B cell (primary cell): Measurements from ENCODE around the gene TBC1D26. TPM values are rescaled to one million over a fixed set of nuclear protein-coding genes. Genes with fewer than 3 reads are reported as not detected.
"Not testable (repeated sequence)": the region's sequence is repeated elsewhere in the genome, so short reads cannot be mapped to it uniquely, and the experiment has no call there.

Experiments used
- ATAC-seq: fragments of 200-7000 bp; cut with Tn5 transposase; one replicate; pipeline ENCODE4 v1.10.0; 2021; ENCODE audit warnings: low read depth, mild to moderate bottlenecking, moderate number of reproducible peaks, moderate library complexity
- CTCF ChIA-PET: fragments of 350-600 bp; sonication (Branson Sonifier 250); formaldehyde crosslinking; loops from one replicate; lab custom pipeline; 2021; ENCODE audit warnings: antibody characterized with exemption, inconsistent platforms; lab: Charles Lee
- POLR2A ChIA-PET: fragments of 350-600 bp; sonication (Branson Sonifier 250); formaldehyde crosslinking; loops from one replicate; lab custom pipeline; 2021; ENCODE audit warnings: antibody characterized with exemption; lab: Charles Lee
- DNase-seq: peaks from one replicate; pipeline ENCODE4 v3.0.0; 2013
- H2AFZ ChIP-seq: 2 replicates; pipeline ENCODE4 v1.6.1; 2012; ENCODE audit warnings: mild to moderate bottlenecking, low read depth, low read length; ENCODE audit not compliant: insufficient read depth, poor library complexity, severe bottlenecking
- H3K27ac ChIP-seq, 2 donors: 1 replicate in 1 of 2; 2 replicates in 1 of 2; pipeline ENCODE4 v1.5.1; 2012 to 2013; ENCODE audit warnings: low read length in 2 of 2, mild to moderate bottlenecking in 2 of 2, moderate library complexity in 1 of 2
- H3K27me3 ChIP-seq, 4 experiments: fragments of 200-600 bp in 1 of 4; sonication (generic) in 1 of 4; replicated peaks in 1 of 4; 1 replicate in 2 of 4; 2 replicates in 2 of 4; pipeline versions ENCODE4 v1.6.1 to v1.7.0; 2013 to 2016; ENCODE audit warnings: low read length in 3 of 4, mild to moderate bottlenecking in 2 of 4, mixed read lengths in 1 of 4, moderate library complexity in 1 of 4; ENCODE audit not compliant: insufficient read depth in 4 of 4, control insufficient read depth in 3 of 4; ENCODE audit errors: control extremely low read depth in 1 of 4
- H3K36me3 ChIP-seq, 2 experiments: replicated peaks in 1 of 2; 1 replicate in 1 of 2; 2 replicates in 1 of 2; pipeline versions ENCODE4 v1.6.1 to v1.7.1; 2013; ENCODE audit warnings: low read length in 1 of 2; ENCODE audit not compliant: insufficient read depth in 2 of 2, control insufficient read depth in 1 of 2; ENCODE audit errors: control extremely low read depth in 1 of 2, extremely low read depth in 1 of 2
- H3K4me1 ChIP-seq, 2 donors: fragments of 200-600 bp in 1 of 2; sonication (generic) in 1 of 2; 1 replicate in 1 of 2; 2 replicates in 1 of 2; pipeline versions ENCODE4 v1.5.1 to v1.6.1; 2013 to 2017; ENCODE audit warnings: low read length in 2 of 2; ENCODE audit not compliant: control insufficient read depth in 2 of 2, insufficient read depth in 2 of 2
- H3K4me2 ChIP-seq: replicated peaks from 2 replicates; pipeline ENCODE3; 2012; ENCODE audit warnings: mild to moderate bottlenecking, low read depth, low read length; ENCODE audit not compliant: poor library complexity, severe bottlenecking
- H3K4me3 ChIP-seq, 5 experiments: fragments of 200-600 bp in 1 of 5; sonication (generic) in 1 of 5; 1 replicate in 3 of 5; 2 replicates in 2 of 5; pipeline versions ENCODE4 v1.5.1 to v1.7.0; 2011 to 2016; ENCODE audit warnings: low read length in 4 of 5, mild to moderate bottlenecking in 4 of 5, low read depth in 2 of 5, control low read depth in 1 of 5, moderate library complexity in 1 of 5; ENCODE audit not compliant: insufficient read depth in 1 of 5; ENCODE audit errors: control extremely low read depth in 1 of 5, extremely low read depth in 1 of 5
- H3K79me2 ChIP-seq: fragments of 200-600 bp; sonication (generic); one replicate; pipeline ENCODE4 v1.6.0; 2016; ENCODE audit warnings: low read length; ENCODE audit not compliant: control insufficient read depth, insufficient read depth
- H3K9ac ChIP-seq: fragments of 200-600 bp; sonication (generic); 2 replicates; pipeline ENCODE4 v1.6.1; 2017; ENCODE audit warnings: mild to moderate bottlenecking, low read length, moderate library complexity
- H3K9me3 ChIP-seq, 3 donors: one replicate each; pipeline versions ENCODE4 v1.6.1 to v1.7.1; 2013; ENCODE audit warnings: low read length in 2 of 3; ENCODE audit not compliant: control insufficient read depth in 2 of 3, insufficient read depth in 1 of 3; ENCODE audit errors: control extremely low read depth in 1 of 3
- H4K20me1 ChIP-seq: 2 replicates; pipeline ENCODE4 v1.6.0; 2012; ENCODE audit warnings: mild to moderate bottlenecking, low read length; ENCODE audit not compliant: insufficient read depth, control insufficient read depth, poor library complexity, severe bottlenecking
- H3K27ac Mint-ChIP-seq: one replicate; pipeline ENCODE4 v1.8.0; 2021; ENCODE audit warnings: mixed read lengths
- H3K27me3 Mint-ChIP-seq: one replicate; pipeline ENCODE4 v1.8.0; 2021; ENCODE audit warnings: mixed read lengths
- H3K4me1 Mint-ChIP-seq: one replicate; pipeline ENCODE4 v1.8.0; 2021; ENCODE audit warnings: mixed read lengths
- H3K4me3 Mint-ChIP-seq: one replicate; pipeline ENCODE4 v1.8.0; 2021; ENCODE audit warnings: mixed read lengths
- H3K9me3 Mint-ChIP-seq: one replicate; pipeline ENCODE4 v1.8.0; 2022; ENCODE audit warnings: mixed read lengths; ENCODE audit not compliant: insufficient read depth
- WGBS: methylation state at CpG from one replicate; pipeline ENCODE4 v1.1.5; 2013; ENCODE audit warnings: missing lambda C conversion rate; ENCODE audit not compliant: insufficient coverage; 5-methylcytosine and 5-hydroxymethylcytosine counted together
- intact Hi-C: fragments of 100-400 bp; cut with micrococcal nuclease; formaldehyde crosslinking; loops from one replicate; pipeline ENCODE4 v1.10.0; 2022
- polyA plus RNA-seq: library from polyadenylated mRNA; depleted of rRNA; stranded (reverse); fragments of >200 nt; gene quantifications from 2 replicates; pipeline ENCODE4 v1.2.3, GENCODE V29; 2012
- total RNA-seq, 2 donors: library from RNA; stranded (reverse); fragments of 120-200 nt in 1 of 2; gene quantifications; 1 replicate in 1 of 2; 2 replicates in 1 of 2; pipeline versions ENCODE4 v1.2.3 to v1.2.4, GENCODE V29; 2013 to 2022

Gene TBC1D26
- total and polyA plus RNA-seq, 2 donors (not counting 1 experiment from before 2014, with no cell fraction given): 0.04 TPM; not detected in 1

DNA sequence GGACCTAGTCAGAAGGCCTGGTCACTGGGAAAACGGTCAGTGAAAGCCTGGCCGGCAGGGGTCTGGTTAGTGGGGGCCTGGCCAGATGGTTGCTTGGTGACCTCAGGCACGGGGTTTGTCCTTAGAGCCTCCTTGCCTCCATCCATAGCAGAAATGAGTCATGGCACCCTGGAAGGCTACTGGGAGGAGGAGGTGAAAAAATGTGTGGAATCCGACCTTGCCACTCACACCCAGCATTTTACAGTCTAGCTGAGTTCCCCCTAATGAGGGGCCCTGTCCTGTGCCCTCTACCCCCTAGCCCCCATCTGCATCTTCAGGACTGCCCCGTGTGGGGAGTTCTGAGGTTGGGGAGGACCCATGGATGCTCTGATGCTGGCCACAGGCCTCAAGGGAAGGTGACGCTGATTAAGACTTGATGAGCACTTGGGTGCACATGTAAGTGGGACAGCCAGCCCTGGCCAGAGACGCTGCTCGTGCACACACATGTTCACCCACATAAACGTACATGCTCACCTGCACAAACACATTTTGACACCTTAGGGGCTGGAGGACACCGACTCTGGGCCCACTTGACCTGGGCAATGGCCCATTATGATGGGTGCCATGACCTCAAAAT is 1.2 kb downstream of the TBC1D26 start:
- ATAC-seq, H3K27ac Mint-ChIP-seq, H3K9ac ChIP-seq, H3K27ac ChIP-seq, H3K4me1 Mint-ChIP-seq, CTCF ChIA-PET, H3K4me1 ChIP-seq, H3K27me3 Mint-ChIP-seq, H3K4me3 Mint-ChIP-seq, POLR2A ChIA-PET, H3K9me3 Mint-ChIP-seq, DNase-seq, intact Hi-C loops, H3K79me2 ChIP-seq, H3K9me3 ChIP-seq, H4K20me1 ChIP-seq, H3K4me2 ChIP-seq, H3K27me3 ChIP-seq, H2AFZ ChIP-seq, H3K36me3 ChIP-seq, H3K4me3 ChIP-seq: not testable (repeated sequence)
- no CpG with 5 or more reads among the region's 10 CpGs for WGBS

DNA sequence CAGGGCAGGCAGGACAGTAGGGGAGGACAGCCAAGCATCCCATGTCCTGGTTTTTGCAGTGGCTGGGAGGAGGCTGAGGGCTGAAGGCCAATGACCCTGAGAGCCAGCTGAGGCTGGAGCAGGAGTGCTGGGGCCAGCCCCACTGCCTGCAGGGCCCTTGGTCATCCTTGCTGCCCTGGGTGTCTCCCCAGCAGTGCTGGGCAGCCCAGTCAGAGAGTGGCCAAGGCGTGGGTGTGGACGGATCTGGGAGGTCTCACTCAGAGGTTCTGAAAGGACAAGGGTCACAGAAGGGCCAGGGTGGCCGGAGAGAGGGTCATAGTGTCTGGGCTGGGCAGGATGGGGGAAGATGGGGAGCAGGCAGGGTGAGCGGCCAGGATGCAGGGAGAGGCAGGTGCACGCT is 4.5 kb downstream of the TBC1D26 start:
- WGBS: 64% methylated on average over 2 of the region's 5 CpGs
- H3K36me3 ChIP-seq, H3K4me3 ChIP-seq, H3K4me3 Mint-ChIP-seq, H2AFZ ChIP-seq, H3K4me1 ChIP-seq, H3K4me1 Mint-ChIP-seq, H3K9me3 ChIP-seq, H3K79me2 ChIP-seq, H3K9me3 Mint-ChIP-seq, H3K27ac ChIP-seq, H3K9ac ChIP-seq, H3K27me3 ChIP-seq, CTCF ChIA-PET, POLR2A ChIA-PET, H4K20me1 ChIP-seq, ATAC-seq, H3K27me3 Mint-ChIP-seq, H3K4me2 ChIP-seq, DNase-seq, intact Hi-C loops, H3K27ac Mint-ChIP-seq: not testable (repeated sequence)
